Inflammatory macrophage treated with lipopolysaccharide for 1 hour (primary cell): Measurements from ENCODE around the gene IST1.
"Not testable (repeated sequence)": the region's sequence is repeated elsewhere in the genome, so short reads cannot be mapped to it uniquely, and the experiment has no call there.

ENCODE experiments used
- DNase-seq, 2 donors: peaks; one replicate each; pipeline ENCODE4 v3.0.0-alpha.2; 2020 to 2022

Gene IST1

DNA sequence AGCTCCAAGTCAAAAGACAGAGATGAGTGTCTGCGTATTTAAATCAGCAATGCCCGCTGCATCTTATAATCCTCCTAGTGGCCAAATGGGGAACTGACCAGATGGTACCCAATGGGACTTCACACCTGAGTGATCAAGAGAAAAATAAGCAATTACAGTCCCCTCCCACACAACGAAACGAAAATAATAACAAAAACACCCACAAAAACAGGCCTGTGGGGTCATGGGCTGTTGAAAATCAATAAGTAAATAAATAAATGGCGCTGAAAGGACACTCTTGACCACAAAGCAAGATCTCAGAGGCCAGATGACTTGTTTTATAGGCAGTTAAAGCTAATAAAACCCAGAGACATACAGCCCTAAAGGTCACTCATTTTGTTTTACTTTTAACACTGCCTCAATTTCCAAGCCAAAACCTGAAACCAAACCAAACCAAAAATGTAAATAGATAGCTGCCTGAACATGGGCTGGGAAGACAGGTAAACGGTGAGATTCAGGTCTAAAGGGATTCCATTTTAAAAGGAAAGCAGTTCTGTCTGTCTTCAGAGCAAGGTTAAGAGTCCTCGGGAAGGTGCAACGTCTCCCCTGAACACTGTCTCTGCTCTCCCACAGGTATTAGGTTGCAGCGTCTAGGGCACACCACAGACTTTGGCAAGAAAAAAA is 12.7 kb upstream of the IST1 start:
- DNase-seq: peak; percentile 57 to 94

DNA sequence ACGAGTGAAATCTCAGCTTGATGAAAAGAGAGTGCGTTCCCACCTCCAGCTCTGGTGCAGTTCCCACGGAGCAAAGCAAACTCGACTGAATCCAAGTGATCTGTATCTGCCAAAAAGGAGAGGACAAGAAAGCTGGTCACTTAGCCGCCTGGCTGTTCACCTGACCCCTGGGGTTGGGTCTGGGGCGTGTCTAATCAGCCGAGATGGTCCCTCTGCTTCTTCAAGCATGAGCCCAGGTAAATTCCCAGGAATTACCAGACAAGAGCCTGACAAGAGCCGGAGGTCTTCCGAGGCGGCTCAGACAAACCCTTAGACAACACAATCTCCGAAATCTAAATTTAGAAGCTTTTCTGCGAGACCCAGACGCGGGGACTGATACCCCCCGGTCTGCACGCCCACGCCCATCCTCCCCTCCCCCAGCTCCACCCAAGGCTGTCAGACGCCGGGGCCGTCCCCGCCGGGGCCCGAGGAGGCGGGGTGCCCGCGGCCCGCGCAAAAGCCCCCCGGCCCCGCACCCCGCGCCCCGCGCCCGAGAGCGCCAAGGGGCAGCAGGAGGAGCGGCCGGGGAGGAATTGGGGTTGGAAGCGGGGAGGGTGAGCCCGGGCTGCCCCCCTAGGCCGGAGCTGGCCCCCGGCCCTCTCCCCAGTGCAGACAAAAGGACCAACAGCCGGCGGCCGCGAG is 12.0 kb upstream of the IST1 start:
- DNase-seq: no peak

DNA sequence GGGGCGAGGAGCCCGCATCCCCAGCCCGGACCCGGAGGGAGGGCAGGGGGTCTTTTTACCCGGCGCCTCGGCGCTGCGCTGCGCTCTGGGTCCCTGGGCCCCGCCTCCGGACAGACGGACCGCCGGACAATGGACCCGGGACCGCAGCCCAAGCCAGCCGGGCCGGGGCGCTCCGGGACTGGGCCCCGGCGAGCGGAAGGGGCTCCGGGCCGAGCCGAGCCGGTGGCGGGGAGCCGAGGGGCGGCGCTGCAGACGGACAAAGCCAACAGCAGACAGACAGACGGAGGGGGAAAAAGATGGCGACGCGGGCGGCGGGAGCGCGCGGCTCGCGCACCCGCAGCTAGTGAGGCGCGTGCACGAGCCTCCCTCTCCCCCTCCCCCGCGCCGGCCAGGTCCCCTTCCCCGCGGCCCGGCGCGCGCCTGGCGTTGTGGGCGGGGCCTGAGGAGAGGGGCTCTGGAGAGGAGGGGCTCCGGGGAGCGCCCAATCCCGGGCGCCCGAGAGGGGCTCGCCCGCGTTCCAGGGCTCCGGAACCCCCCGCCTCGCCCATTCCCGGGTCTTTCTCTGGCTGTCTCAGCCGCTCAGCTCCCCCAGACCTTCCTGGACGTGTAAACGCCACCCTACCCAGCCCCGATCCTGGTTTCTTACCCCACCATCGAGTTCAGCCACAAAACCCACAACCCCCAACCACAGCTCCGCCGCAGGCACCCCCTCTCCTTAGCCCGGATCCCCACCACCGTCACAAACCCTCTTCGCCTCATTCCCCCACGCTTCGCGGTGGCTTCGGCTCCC is 11.3 kb upstream of the IST1 start, which contains the start of gene ZNF821:
TSS of gene ZNF821 (minus strand) at position 334 of the 790 bp plus-strand sequence. CDS start 4,236 bp downstream, outside the sequence.
- DNase-seq: peak; percentile 31 to 49

DNA sequence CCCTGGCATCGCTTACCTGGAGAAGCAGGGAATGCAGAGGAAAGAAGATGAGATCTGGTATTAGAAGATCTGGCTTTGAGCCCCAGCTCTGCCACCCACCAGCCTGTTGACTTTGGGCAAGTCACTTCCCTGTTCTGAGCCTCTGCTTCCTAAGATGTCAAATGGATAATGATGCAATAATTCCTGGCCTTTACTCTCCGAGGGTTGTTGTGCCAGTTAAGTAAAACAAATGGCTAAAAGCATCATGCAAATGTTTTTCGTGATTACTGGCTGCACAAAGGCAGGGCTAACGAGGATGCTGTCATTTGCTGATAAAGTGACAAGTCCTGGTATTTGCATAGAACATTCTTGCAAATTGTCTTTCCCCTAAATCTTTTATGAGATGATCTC is 10.1 kb upstream of the IST1 start:
- DNase-seq: peak; percentile 77 to 84

DNA sequence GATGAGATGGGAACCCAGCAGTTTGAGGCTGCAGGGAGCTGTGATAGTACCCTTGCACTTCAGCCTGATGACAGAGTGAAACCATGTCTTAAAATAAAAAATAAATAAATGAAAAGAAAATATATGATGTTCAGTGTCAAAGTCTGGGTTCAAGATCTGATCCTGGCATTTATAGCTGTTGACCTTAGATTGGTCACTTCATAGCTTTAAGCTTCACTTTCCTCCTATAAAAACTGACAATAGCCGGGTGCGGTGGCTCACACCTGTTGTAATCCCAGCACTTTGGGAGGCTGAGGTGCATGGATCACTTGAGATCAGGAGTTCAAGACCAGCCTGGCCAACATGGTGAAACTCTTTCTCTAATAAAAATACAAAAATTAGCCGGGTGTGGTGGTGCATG is 6.2 kb upstream of the IST1 start:
- no peak for DNase-seq

DNA sequence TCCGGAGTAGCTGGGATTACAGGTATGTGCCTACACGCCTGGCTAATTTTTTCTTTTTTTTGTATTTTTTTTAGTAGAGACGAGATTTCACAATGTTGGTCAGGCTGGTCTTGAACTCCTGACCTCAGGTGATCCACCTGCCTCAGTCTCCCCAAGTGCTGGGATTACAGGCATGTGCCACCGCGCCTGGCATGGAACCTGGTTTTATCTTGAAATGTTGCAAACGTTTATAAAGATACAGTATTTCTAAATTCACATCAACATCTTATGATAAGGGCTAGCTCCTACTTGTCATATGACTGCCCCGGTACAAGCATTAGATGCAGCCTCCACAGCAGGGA is 1.5 kb upstream of the IST1 start:
- no peak for DNase-seq

DNA sequence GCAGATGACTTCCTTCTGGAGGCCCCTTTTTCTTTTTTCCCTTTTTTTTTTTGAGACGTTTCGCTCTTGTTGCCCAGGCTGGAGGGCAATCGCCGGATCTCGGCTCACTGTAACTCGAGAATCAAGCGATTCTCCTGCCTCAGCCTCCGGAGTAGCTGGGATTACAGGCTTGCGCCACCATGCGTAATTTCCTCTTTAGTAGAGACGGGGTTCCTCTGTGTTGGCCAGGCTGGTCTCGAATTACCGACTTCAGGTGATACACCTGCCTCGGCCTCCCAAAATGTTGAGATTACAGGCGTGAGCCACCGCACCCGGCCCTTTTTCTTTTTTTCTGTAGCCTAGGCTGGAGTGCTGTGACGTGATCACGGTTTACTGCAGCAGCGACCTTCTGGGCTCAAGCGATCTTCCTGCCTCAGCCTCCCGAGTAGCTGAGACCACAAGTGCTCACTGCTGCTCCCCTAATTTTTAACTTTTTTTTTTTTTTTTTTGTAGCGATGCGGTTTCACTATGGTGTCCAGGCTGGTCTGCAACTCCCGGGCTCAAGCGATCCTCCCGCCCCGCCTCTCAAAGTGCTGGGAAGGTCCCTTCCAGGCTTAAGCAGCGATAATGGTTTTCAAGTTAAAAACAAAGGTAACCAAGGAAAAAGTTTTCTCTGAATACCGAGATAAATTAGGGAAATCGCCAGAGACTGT is 956 bp upstream of the IST1 start:
- peak; percentile 77 to 79 for DNase-seq

DNA sequence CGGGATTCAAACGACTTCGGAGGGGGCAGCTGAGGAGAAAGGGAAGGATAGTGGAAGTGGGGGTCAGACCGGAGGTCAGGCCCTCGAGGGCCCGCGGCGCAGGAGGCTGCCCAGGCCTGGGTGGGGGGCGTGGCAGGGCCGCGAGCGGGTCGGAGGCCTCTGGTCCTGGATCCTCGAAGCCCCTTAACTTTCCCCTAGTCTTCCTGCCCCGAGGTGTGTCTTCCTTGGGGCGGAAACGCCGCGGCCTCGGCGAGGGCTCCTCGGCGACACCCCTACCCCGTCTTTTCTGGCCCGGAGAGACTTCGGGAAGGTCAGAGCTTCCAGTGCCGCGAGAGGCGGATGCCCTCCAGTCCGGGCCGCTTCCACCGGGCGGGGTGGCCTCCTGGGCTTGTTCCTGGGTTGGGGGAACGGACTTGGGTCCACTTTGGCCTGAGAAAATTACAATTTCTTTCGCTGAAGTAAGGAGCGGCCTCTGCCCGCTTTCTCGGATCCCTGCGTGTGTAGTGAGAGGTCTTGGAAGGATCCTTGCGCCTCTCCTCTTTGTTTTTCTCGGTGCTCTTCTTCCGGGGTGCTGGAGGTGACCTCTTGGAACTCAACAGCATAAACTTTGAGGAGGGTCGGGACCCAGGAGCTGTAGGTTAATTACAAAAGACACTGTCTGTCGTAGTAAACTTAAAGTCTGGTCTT is 491 bp downstream of the IST1 start:
- DNase-seq: peak in 1 of 2 donors; percentile 29

DNA sequence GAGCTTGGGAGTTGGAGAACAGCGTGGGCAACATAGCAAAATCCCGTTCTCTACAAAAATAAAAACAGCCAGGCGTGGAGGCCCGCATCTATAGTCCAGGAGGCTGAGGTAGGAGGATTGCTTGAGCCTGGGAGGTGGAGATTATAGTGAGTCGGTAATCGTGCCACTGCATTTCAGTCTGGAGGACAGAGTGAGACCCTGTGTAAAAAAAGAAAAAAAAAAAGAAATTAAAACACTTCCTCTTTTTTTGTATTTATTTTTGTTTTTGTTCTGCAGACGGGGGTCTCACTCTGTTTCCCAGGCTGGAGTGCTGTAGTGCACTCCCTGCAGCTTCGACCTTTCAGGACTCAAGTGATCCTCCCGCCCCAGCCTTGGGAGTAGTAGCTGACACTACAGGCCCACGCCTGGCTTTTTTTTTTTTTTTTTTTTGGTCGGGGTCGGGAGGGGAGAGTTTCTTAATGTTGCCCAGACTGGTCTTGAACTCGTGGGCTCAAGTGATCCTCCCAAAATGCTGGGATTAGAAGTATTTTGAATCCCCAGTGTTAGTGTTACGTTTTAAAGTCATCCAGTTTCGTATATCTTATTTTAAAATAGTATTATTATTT is 1.5 kb downstream of the IST1 start:
- DNase-seq: no peak

DNA sequence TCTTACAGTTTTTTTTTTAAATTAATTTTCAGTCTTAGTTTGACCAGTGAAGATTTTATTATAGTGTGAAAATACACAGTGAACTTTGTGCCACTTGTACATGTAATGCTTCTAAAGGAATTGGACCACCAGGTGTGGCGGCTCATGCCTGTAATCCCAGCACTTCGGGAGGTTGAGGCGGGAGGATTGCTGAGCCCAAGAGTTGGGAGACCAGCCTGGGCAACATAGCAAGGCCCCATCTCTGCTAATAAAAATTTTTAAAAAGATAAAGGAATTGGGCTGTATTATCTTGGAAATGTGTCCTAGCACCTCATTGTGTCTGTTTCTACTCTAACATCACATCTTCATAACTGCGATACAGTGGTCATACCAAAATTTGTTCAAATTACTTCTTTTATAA is 3.8 kb downstream of the IST1 start:
- no peak for DNase-seq

DNA sequence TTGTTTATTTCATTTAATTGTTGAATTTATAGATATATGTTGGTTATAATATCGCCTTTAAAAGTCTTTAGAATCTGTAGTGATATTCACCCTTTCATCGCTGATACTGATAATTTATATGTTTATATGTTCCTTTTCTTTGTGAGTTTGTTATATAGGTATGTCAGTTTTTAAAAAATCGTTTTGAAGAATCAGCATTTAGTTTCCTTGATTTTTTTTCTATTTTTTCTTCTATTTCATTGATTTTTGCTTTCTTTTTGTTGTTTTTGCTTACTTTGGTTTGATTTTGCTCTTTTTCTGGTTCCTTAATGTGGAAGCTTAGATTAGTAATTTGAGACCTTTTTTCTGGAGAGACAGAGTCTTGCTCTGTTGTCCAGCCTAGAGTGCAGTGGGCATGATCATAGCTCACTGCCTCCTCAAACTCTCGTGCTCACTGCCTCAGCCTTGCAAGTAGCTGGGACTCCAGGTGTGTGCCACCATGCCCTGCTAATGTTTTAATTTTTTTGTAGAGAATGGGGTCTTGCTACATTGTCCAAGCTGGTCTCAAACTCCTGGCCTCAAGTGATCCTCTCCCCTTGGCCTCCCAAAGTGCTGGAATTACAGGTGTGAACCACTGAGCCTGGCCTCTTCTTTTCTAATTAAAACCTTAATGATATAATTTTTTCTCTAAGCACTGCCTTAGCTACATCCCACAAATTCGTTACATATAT is 7.5 kb downstream of the IST1 start:
- DNase-seq: no peak

DNA sequence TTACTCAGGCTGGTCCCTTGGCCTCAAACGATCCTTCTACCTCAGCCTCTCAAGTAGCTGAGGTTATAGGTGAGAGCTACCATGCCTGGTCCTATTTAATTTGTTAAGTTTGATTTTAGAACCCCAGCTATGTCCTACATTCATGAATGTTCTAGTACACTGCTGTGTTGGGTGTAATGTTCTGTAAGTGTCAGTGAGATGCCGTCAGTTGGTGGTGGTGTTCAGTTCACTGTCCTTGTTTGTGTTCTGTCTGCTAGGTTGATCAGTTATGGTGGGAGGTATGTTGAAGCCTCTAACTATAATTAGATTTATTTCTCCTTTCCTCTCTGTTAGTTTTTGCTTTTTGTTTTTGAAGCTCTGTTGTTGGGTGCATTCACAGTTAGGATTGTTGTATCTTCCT is 8.3 kb downstream of the IST1 start:
- no peak for DNase-seq

DNA sequence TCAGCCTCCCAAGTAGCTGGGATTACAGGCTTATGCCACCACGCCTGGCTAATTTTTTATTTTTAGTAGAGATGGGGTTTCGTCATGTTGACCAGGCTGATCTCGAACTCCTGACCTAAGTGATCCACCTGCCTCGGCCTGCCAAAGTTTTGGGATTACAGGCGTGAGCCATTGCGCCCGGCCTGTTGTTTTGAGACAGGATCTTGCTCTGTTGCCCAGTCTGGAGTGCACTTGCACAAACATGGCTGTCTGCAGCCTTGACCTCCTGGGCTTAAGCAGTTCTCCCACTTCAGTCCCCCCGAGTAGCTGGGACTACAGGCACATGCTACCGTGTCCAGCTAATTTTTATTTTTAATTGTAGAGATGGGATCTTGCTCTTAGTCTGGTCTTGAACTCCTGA is 8.9 kb downstream of the IST1 start:
- DNase-seq: no peak

DNA sequence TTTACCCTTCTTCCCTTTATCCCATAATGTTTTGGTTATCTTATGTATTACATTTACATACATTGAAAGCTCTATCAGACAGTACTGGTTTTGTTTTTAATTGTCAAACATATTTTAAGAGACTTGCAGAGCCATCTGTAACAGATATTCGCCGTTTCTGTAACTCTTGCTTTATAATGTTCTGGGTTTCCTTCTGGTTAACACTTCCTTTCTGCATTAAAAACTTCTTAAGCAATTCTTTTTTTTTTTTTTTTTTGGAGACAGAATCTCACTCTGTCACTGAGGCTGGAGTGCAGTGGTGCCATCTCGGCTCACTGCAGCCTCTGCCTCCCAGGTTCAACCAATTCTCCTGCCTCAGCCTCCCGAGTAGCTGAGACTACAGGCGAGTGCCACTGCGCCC is 10.4 kb downstream of the IST1 start:
- not testable (repeated sequence) for DNase-seq

DNA sequence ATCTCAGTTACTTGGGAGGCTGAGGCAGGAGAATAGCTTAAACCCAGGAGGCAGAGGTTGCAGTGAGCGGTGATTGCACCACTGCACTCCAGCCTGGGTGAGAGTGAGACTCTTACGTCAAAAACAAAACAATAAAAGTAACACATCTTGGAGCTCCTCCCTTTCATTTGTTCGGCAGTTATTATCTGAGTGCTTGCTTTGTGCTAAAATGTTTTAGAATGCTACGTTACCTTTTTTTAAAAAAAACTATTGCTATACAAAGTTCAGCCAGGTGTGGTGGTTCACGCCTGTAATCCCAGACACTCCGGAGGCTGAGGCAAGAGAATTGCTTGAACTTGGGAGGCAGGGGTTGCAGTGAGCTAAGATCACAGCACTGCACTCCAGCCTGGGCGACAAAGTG is 15.8 kb downstream of the IST1 start:
- no peak for DNase-seq

DNA sequence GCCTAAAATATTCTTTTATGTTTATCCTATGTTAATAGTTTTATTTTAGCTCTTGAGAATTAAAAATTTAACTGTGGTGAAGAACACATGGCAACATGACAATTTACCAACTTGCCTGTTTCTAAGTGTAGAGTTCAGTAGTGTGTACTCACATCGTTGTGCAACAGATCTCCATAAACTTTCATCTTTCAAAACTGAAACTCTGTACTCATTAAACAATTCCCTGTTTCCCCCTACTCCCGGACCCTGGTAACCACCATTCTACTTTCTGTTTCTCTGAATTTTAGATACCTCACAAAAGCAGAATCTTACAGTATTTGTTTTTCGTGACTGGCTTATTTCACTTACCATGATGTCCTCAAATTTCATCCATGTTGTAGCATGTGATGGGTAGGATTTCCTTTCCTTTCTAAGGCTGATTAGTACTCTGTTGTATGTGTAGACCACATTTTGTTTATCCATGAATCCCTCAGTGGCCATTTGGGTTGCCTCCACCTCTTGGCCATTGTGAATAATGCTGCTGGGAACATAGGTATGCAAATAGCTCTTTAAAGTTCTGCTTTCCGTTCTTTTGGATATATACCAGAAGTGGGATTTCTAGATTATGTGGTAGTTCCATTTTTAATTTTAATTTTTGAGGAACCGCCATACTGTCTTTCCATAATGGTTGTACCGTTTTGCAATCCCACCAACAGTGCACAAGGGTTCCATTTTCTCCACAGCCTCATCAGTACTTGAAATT is 17.4 kb downstream of the IST1 start:
- DNase-seq: peak; percentile 39 to 41

DNA sequence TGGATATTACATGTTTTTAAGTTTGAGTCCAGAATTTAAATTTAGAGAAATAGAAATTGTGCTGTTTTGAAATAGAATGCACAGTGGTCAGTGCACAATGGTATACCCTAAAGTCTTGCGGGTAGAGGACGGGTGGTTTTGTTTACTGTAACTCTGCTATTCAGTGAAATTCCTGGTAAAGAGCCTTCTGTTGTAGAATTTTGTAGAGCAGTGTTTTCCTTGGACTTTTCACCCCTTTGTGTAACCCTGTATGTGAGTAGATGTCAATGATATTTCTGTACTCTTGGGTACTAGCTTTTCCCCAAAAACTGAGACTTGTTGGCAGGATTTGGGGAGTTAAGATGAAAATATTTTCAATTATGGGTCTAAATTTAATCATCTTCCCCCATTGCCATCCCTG is 19.5 kb downstream of the IST1 start:
- DNase-seq: no peak

DNA sequence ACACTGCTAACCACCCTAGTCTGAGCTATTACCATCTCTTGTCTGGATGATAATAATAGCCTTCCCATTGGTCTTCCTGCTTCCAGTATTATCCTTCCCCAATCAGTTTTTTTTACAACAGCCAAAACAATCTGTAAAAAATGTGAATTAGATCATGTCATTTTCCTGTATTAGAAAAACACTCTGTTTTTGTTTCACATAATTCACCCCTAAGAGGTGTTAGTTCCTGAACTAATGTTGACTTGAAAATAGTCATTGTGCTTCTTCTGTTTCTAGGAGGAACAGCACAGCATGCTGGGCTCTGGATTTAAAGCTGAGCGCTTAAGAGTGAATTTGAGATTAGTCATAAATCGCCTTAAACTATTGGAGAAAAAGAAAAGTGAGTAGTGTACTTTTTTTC is 20.0 kb downstream of the IST1 start:
- DNase-seq: no peak

DNA sequence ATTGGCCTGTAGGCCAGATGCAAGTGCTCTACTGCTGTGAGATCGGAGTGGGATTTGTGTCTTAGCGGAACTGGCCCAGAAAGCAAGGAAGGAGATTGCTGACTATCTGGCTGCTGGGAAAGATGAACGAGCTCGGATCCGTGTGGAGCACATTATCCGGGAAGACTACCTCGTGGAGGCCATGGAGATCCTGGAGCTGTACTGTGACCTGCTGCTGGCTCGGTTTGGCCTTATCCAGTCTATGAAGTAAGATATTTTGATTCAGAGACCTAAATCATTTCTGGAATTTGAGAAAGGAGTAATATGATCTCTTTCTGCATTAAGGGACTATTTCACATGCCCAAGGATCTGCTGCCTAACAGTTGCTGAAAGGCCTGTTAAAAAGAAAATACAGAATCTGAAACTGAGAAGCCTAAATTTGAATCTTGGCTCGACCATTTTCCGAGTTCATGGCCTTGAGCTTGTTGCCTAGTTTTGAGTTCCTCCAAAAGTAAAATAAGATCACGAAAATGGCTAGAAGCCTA is 21.1 kb downstream of the IST1 start:
- no peak for DNase-seq

DNA sequence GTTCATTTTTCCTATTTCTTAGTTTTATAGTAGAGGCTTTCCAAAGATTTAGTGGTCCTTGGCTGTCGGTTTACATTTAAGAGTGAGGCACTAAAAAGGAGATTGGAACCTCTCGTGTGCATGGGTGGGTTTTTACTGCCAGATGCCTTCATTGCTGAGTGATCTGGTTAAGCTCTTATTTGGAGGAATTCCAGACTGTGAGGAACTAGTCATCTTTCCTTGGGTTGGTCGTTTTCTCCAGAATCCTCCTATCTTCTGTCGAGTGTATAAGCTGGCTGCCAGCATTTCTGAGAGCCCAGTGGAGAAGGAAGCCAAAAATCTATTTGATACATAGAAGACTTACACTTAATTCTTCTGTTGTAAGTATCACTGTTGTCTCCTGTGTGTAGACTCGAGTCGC is 22.6 kb downstream of the IST1 start:
- no peak for DNase-seq

DNA sequence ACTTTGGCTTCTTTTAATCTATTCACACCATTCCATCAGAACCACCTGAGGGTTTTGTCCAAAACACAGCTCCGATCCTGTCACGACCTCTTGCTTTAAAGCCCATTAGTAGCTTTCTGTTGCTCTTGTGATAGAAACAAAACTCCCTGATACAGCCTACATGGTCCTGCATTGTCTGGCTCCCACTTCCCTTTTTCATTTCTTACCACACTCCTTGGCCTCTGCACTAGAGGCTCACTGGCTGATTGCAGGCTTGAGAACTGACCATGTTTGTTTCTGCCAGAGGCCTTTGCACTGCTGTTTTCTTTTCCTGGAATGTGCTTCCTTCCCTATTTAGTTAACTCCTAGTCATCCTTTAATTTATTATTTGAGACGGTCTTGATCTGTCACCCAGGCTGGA is 23.7 kb downstream of the IST1 start:
- DNase-seq: peak; percentile 76 to 83
